Astrocyte (in vitro differentiated cells and primary cell): ENCODE measurements around the gene ADAM20.

Experiments
- CTCF ChIP-seq: IDR thresholded peaks from 2 replicates; pipeline ENCODE4 v1.5.1; 2011; ENCODE audit warnings: low read depth, mild to moderate bottlenecking, inconsistent platforms, low read length, moderate library complexity; ENCODE audit not compliant: insufficient read depth
- EZH2 ChIP-seq: IDR thresholded peaks from 2 replicates; pipeline ENCODE4 v1.6.1; 2012; ENCODE audit warnings: mild to moderate bottlenecking, low read length, inconsistent platforms; ENCODE audit not compliant: insufficient read depth

DNA sequence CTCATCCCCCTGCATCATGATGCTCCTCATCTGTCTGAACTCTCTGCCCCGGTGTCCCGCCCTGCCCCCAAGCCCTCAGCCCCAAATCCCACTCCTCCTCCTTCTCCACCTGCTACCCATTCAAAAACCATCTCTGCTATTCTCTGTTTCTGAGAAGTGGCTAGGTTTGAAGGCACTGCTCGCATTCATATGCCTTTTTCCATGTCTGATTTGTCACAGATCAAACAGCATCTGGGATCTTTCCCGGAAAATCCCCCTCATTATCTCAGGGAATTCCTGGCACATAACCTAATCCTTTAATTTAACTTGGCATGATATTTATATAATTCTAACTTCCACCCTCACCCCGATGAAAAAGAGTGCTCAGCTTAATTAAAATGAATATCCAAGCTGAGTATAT lies 3.3 kb upstream of the ADAM20 start:
- TF ChIP-seq EZH2 = no peak
- no peak for TF ChIP-seq CTCF
